ENCODE data around the gene DYRK4. TPM values are rescaled to one million over a fixed set of nuclear protein-coding genes. Genes with fewer than 3 reads are reported as not detected.

DYRK4 gene
- total and polyA plus RNA-seq, 2 of the 13 experiments (the other 11 are each of a cell fraction or from before 2014, with no cell fraction given), result 29.4 to 40.2 TPM

- TF ChIP-seq SOX13 (IDR thresholded peaks at IDR 0.05) (no peak), SOX13 (CRISPR knock-in tag; conservative IDR thresholded peaks at IDR 0.05 in 1 of 2, IDR thresholded peaks at IDR 0.05 in 1 of 2) (0 out of 4 replicates have a peak, but pooled peaks of 1 of the 2 experiments have one; percentile 14), ZNF839 (CRISPR knock-in tag; IDR thresholded peaks at IDR 0.05; ENCODE audit: borderline replicate concordance) (no peak; the same call in 1 of the 2 replicates), ZNF343 (CRISPR knock-in tag; IDR thresholded peaks at IDR 0.05) (no peak), ZNF747 (CRISPR knock-in tag; IDR thresholded peaks at IDR 0.05; ENCODE audit: borderline replicate concordance) (no peak), ZNF746 (CRISPR knock-in tag; IDR thresholded peaks at IDR 0.05) (no peak), ZNF432 (CRISPR knock-in tag; IDR thresholded peaks at IDR 0.05; ENCODE audit: borderline replicate concordance) (no peak), HDAC6 (IDR thresholded peaks at IDR 0.05; ENCODE audit: low read depth, low read length) (no peak), ZNF557 (CRISPR knock-in tag; IDR thresholded peaks at IDR 0.05) (no peak), GPN1 (CRISPR knock-in tag; IDR thresholded peaks at IDR 0.05; ENCODE audit: borderline replicate concordance) (no peak), NFAT5 (CRISPR knock-in tag; IDR thresholded peaks at IDR 0.05) (no peak), ZNF124 (CRISPR knock-in tag; IDR thresholded peaks at IDR 0.05) (no peak), ZNF629 (CRISPR knock-in tag; conservative IDR thresholded peaks at IDR 0.05) (no peak), NFE2L1 (CRISPR knock-in tag; IDR thresholded peaks at IDR 0.05; ENCODE audit: borderline replicate concordance) (no peak), ZSCAN9 (CRISPR knock-in tag; IDR thresholded peaks at IDR 0.05; ENCODE audit: borderline replicate concordance) (no peak), MEF2D (CRISPR knock-in tag; IDR thresholded peaks at IDR 0.05) (no peak), YEATS2 (CRISPR knock-in tag; IDR thresholded peaks at IDR 0.05; ENCODE audit: borderline replicate concordance) (peak; percentile 79)
- TF ChIP-seq, protein P1, sequence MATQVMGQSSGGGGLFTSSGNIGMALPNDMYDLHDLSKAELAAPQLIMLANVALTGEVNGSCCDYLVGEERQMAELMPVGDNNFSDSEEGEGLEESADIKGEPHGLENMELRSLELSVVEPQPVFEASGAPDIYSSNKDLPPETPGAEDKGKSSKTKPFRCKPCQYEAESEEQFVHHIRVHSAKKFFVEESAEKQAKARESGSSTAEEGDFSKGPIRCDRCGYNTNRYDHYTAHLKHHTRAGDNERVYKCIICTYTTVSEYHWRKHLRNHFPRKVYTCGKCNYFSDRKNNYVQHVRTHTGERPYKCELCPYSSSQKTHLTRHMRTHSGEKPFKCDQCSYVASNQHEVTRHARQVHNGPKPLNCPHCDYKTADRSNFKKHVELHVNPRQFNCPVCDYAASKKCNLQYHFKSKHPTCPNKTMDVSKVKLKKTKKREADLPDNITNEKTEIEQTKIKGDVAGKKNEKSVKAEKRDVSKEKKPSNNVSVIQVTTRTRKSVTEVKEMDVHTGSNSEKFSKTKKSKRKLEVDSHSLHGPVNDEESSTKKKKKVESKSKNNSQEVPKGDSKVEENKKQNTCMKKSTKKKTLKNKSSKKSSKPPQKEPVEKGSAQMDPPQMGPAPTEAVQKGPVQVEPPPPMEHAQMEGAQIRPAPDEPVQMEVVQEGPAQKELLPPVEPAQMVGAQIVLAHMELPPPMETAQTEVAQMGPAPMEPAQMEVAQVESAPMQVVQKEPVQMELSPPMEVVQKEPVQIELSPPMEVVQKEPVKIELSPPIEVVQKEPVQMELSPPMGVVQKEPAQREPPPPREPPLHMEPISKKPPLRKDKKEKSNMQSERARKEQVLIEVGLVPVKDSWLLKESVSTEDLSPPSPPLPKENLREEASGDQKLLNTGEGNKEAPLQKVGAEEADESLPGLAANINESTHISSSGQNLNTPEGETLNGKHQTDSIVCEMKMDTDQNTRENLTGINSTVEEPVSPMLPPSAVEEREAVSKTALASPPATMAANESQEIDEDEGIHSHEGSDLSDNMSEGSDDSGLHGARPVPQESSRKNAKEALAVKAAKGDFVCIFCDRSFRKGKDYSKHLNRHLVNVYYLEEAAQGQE (IDR thresholded peaks at IDR 0.05; ENCODE audit: borderline replicate concordance in 1 of 2, low read depth in 1 of 2, low read length in 2 of 2), result no peak
- TF ChIP-seq, protein P2, sequence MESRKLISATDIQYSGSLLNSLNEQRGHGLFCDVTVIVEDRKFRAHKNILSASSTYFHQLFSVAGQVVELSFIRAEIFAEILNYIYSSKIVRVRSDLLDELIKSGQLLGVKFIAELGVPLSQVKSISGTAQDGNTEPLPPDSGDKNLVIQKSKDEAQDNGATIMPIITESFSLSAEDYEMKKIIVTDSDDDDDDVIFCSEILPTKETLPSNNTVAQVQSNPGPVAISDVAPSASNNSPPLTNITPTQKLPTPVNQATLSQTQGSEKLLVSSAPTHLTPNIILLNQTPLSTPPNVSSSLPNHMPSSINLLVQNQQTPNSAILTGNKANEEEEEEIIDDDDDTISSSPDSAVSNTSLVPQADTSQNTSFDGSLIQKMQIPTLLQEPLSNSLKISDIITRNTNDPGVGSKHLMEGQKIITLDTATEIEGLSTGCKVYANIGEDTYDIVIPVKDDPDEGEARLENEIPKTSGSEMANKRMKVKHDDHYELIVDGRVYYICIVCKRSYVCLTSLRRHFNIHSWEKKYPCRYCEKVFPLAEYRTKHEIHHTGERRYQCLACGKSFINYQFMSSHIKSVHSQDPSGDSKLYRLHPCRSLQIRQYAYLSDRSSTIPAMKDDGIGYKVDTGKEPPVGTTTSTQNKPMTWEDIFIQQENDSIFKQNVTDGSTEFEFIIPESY (CRISPR knock-in tag; IDR thresholded peaks at IDR 0.05), result 0 out of 2 replicates have a peak, but pooled peaks have one; percentile 8
Observed at GRCh38 chr12:4604684-4605193, 42.7 kb downstream of the DYRK4 start (continued).
